ENCODE measurements around the gene LSM6. TPM values are rescaled to one million over a fixed set of nuclear protein-coding genes. Genes with fewer than 3 reads are reported as not detected.

Gene LSM6
- total RNA-seq, 1 donor from 2014 or later, result 28.6 TPM

DNA sequence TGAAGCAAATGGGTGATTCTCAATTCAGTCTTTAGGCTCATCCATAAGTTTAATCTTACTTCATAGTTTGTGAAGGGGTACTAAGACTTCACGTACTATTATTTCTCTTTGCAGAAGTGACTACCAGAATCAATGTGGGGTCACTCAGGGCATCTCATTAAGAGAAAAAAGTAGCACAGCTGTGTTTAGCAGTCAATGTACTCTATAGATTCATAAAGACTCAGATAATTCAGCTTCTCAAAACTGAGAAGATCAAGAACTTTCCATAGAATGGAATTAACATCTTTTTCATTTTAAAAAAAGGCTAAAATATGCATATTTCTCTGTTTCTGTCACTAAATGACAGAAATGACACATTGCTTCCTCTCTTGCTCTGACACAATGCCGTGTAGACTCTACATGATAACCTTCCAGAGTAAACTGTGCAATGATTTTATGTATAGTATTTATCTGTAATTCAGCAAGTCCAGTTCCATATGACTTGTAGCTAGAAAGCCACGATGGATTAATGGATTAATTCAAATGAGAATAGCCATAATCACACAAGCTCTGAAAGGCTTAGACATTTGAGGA, 20.3 kb upstream of the LSM6 start:
- no peaks in the 10 kb centered on the region for H3K9me3 Mint-ChIP-seq (ENCODE audit: unreplicated experiment)
- no peak overlapping the region for H3K27ac Mint-ChIP-seq (ENCODE audit: unreplicated experiment)
- TF ChIP-seq, protein P1, sequence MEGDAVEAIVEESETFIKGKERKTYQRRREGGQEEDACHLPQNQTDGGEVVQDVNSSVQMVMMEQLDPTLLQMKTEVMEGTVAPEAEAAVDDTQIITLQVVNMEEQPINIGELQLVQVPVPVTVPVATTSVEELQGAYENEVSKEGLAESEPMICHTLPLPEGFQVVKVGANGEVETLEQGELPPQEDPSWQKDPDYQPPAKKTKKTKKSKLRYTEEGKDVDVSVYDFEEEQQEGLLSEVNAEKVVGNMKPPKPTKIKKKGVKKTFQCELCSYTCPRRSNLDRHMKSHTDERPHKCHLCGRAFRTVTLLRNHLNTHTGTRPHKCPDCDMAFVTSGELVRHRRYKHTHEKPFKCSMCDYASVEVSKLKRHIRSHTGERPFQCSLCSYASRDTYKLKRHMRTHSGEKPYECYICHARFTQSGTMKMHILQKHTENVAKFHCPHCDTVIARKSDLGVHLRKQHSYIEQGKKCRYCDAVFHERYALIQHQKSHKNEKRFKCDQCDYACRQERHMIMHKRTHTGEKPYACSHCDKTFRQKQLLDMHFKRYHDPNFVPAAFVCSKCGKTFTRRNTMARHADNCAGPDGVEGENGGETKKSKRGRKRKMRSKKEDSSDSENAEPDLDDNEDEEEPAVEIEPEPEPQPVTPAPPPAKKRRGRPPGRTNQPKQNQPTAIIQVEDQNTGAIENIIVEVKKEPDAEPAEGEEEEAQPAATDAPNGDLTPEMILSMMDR (IDR thresholded peaks at IDR 0.05; ENCODE audit: partially characterized antibody, unreplicated experiment), result no peak
- H3K36me3 Mint-ChIP-seq (ENCODE audit: unreplicated experiment), result no peaks in the 10 kb centered on the region
- H3K4me3 Mint-ChIP-seq (ENCODE audit: unreplicated experiment), result no peak overlapping the region
- peaks cover 7% of the 10 kb centered on the region for H3K4me1 Mint-ChIP-seq (ENCODE audit: low read depth, unreplicated experiment)
- DNase-seq, result no peak
- no peaks in the 10 kb centered on the region for H3K27me3 Mint-ChIP-seq (ENCODE audit: unreplicated experiment)

DNA sequence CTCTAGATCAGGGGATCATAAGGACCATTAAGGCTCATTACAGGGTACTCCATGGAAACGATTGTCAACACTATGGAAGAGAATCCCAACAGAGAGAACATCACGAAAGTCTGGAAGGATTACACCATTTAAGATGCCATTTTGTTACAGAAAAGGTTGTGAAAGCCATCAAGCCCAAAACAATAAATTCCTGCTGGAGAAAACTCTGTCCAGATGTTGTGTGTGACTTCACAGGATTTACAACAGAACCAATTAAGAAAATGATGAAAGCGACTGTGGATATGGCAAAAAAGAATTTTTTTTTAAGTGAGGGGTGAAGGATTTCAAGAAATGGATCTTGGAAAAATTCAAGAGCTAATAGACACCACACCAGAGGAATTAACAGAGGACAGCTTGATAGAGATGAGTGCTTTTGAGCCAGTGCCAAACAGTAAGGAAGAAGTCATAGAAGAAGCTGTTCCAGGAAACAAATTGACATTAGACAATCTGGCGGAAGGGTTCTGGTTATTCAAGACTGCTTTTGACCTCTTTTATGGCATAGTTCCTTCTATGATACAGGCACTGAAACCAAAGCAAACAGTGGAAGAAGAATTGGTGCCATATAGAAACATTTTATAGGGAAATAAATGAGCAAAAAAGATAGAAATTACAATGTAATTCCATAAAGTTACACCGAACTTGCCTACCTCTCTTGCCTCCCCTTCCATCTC, 17.3 kb upstream of the LSM6 start:
- Mint-ChIP-seq H3K4me1 (ENCODE audit: low read depth, unreplicated experiment) (peaks cover 7% of the 10 kb centered on the region), H3K27ac (ENCODE audit: unreplicated experiment) (no peak overlapping the region), H3K27me3 (ENCODE audit: unreplicated experiment) (no peaks in the 10 kb centered on the region), H3K36me3 (ENCODE audit: unreplicated experiment) (peaks cover 5% of the 10 kb centered on the region), H3K4me3 (ENCODE audit: unreplicated experiment) (no peak overlapping the region), H3K9me3 (ENCODE audit: unreplicated experiment) (no peaks in the 10 kb centered on the region)
- TF ChIP-seq, protein P1 (IDR thresholded peaks at IDR 0.05; ENCODE audit: partially characterized antibody, unreplicated experiment), result no peak
- DNase-seq, result no peak

DNA sequence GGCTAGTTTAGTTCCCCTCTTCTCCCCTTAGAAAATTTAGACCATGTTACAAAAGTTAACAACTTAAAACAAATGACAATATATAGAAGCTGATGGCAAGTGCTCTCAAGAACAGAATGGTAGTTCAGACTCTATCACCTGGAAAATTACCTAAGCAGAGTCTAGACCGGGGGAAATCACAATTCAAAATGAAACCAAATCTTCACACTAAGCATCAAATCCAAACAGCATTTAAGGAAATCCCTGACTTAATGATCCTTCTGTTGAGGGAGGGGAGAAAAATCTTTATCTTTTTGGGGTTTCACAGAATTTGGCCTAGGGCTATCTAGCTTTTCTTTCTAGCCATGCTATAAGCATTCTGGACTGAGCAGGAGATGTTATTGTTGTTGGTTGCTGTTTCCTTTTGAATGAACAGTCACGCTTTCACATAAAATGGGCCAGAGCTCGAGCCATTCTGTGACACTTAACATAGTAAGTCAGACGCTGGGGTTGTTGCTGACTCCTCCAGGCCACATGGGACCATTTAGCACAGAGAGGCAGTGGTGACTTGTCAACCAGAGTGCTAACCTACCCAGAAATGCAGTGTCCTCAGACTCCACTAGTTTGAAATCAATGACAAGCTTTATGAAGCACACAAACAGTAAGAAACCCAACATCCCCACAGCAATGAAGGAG, 16.0 kb upstream of the LSM6 start:
- no peak for DNase-seq
- peaks cover 7% of the 10 kb centered on the region for H3K4me1 Mint-ChIP-seq (ENCODE audit: low read depth, unreplicated experiment)
- no peak overlapping the region for H3K4me3 Mint-ChIP-seq (ENCODE audit: unreplicated experiment)
- H3K36me3 Mint-ChIP-seq (ENCODE audit: unreplicated experiment), result peaks cover 5% of the 10 kb centered on the region
- H3K27me3 Mint-ChIP-seq (ENCODE audit: unreplicated experiment), result no peaks in the 10 kb centered on the region
- no peaks in the 10 kb centered on the region for H3K9me3 Mint-ChIP-seq (ENCODE audit: unreplicated experiment)
- TF ChIP-seq, protein P1 (IDR thresholded peaks at IDR 0.05; ENCODE audit: partially characterized antibody, unreplicated experiment), result no peak
- H3K27ac Mint-ChIP-seq (ENCODE audit: unreplicated experiment), result no peak overlapping the region

DNA sequence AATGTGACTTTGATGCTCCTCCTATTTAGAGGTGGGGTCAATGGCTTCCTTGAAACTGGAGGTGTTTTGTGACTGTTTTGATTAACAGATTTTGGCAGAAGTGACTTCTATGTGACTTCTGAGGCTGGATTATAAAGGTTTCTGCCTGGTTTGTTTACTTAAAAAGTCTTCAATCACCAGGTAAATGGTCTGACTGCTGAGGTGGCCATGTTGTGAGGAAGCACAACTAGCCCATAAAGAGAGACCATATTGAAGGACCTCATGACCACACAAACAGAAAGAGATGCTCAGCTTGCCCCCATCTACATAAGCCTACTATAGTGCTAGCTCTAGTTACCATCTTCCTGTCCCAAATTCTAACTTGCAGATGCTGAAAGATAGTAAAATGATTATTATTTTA, 14.3 kb upstream of the LSM6 start:
- TF ChIP-seq, protein P1 (IDR thresholded peaks at IDR 0.05; ENCODE audit: partially characterized antibody, unreplicated experiment), result no peak
- H3K4me3 Mint-ChIP-seq (ENCODE audit: unreplicated experiment), result no peak overlapping the region
- DNase-seq, result no peak
- H3K36me3 Mint-ChIP-seq (ENCODE audit: unreplicated experiment), result peaks cover 5% of the 10 kb centered on the region
- no peak overlapping the region for H3K27ac Mint-ChIP-seq (ENCODE audit: unreplicated experiment)
- no peaks in the 10 kb centered on the region for H3K27me3 Mint-ChIP-seq (ENCODE audit: unreplicated experiment)
- peaks cover 7% of the 10 kb centered on the region for H3K4me1 Mint-ChIP-seq (ENCODE audit: low read depth, unreplicated experiment)
- no peaks in the 10 kb centered on the region for H3K9me3 Mint-ChIP-seq (ENCODE audit: unreplicated experiment)

GRCh38 chr4:146165221-146165620, 10.3 kb upstream of the LSM6 start:
- H3K36me3 Mint-ChIP-seq (ENCODE audit: unreplicated experiment), result peaks cover 5% of the 10 kb centered on the region
- no peaks in the 10 kb centered on the region for H3K9me3 Mint-ChIP-seq (ENCODE audit: unreplicated experiment)
- H3K4me1 Mint-ChIP-seq (ENCODE audit: low read depth, unreplicated experiment), result no peaks in the 10 kb centered on the region
- TF ChIP-seq, protein P1 (IDR thresholded peaks at IDR 0.05; ENCODE audit: partially characterized antibody, unreplicated experiment), result no peak
- no peak overlapping the region for H3K4me3 Mint-ChIP-seq (ENCODE audit: unreplicated experiment)
- no peaks in the 10 kb centered on the region for H3K27me3 Mint-ChIP-seq (ENCODE audit: unreplicated experiment)
- no peak overlapping the region for H3K27ac Mint-ChIP-seq (ENCODE audit: unreplicated experiment)
- no peak for DNase-seq

Measured in glutamatergic neuron (in vitro differentiated cells).